Esophagus mucosa (tissue), 1 donor: Measurements from ENCODE around the gene ALDH1A1. TPM values are rescaled to one million over a fixed set of nuclear protein-coding genes. Genes with fewer than 3 reads are reported as not detected.
A peak's percentile ranks its signal among the peaks of the same experiment; 100 is the strongest.

Source experiments
- ATAC-seq: fragments of 200-7000 bp; cut with Tn5 transposase; one replicate; pipeline ENCODE4 v1.9.1; 2020
- total RNA-seq: library from RNA; stranded (reverse); gene quantifications from one replicate; pipeline ENCODE4 v1.2.4, GENCODE V29; 2023
- donor health status: DM: yes; HTN: yes; CAD: no.

Gene ALDH1A1
- total RNA-seq, result 3.3 TPM

DNA sequence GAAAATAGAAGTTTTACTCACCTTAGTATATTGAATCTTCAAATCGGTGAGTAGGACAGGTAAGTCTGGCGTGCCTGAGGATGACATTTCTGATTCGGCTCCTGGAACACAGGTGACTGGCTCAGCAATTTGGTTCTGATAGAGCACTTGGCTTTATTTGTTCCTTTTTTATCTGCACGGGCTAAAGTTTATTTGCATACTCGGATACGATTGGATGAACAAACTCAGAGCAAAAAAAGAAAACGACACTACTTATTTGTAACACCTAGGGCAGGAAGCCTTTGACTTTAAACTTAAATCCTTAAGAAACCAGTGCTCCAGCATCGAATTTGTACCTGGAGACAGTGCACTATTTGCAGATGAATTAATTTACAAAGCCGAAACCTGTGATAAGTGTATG, at the start of gene ALDH1A1:
TSS of gene ALDH1A1 (minus strand) at position 140 of the 400 bp plus-strand sequence. CDS start at position 87, 53 bp downstream.
- ATAC-seq, result peak; percentile 54

DNA sequence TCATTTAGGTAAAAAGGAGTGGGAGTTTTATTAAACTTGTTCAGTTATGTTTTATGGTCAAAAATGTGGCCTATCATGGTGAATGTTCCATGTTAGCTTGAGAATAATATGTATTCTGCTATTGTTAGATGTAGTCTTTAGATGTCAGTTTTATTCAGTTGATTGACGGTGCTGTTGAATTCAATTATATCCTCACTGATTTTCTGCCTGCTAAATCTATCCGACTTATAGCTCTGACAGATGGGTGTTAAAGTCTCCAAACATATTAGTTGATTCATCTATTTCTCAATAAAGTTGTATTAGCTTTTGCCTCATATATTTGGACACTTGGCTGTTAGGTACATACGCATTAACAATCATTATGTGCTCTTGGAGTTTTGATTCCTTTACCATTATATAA, 49.0 kb upstream of the ALDH1A1 start:
- no peak for ATAC-seq

DNA sequence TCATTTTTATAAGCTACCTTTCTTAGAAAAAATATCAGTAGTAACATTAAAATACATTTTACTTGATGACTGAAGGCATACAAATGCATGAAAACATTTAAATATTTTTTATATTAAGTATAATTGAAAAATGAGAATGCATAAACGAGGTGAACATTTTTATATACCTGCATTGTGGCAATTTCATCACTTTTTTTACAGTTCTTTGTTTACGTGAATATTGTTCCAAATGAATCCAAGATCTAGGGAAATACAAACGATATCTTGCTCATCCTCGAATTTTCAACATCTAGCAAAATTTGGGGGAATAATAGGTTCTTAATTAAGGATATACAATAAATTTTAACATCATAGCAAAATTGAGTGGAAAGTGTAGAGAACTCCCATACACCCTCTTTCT, 45.5 kb upstream of the ALDH1A1 start:
- no peak for ATAC-seq

DNA sequence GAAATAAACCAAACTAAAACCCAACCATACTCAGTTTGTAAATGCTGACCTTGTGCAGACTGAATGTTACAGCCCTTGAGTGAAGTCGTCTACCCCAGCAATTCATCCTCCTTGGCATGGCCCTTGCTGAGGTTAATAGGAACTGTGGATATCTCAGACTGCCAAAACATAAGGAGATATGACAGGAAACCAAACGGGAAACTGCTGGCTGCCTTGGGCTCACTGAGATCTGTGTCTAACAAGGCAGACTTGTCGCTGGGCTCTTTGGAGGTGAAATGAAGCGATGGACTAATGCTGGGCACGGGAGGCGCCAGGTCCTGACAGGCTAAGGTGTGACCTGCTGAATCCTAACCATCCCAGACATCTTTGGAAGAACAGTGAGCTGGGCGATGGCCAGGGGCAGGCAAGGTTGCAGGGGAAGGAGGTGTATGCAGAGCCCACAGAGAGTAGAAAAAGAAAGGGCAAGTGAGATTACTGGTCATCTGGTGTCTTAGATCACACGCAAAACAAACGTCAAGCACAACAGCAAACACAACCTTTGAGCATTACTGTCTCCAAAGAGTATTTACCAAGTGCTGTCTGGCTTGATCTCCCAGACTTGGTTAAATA, 44.6 kb upstream of the ALDH1A1 start:
- ATAC-seq, result no peak

DNA sequence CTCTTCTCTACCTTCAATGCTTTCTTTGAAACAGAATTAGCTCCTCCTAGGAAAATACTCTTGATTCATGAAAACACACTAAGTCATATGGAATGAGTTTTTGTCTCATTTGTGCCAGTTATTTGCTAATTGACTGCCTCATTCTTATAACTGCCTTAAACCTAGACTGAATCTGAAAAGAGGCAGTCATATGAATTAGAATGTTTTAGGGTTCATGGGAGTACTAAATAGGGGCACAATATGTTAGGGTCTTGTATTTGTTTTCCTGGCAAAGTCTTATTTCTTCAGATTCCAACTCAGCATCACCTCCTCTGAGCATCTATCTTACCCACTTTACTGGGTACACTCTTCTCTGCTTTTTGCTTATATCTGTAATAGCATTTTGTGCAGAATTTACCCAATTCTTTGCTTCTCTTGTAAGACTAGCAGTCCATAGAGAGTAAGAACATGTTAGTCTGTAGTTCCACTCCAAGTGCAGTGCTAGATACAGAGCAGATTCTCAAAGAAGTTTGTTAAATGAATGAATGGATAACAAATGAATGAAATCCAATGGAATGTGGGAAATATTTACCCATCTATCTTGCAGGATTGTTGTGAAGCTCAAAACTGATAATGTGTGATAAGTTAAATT, 43.9 kb upstream of the ALDH1A1 start:
- no peak for ATAC-seq

DNA sequence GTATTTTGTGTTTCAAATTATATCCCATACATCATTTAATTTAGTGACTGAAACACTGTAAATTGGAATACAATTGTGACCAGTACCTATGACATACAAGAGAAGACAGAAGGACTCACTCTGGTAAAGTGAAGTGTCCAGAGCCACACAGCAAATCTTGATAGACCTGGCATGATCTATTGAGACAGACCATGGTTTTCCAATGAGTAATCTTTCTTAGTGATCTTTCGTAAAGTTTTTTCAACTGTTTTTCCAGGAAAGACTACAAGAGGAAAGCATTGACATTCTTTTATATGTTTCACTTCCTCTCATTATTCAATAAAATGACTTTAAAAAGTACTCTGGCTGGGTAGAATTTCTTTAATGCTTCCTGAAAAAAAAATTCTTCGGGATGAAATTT, 43.3 kb upstream of the ALDH1A1 start:
- no peak for ATAC-seq

DNA sequence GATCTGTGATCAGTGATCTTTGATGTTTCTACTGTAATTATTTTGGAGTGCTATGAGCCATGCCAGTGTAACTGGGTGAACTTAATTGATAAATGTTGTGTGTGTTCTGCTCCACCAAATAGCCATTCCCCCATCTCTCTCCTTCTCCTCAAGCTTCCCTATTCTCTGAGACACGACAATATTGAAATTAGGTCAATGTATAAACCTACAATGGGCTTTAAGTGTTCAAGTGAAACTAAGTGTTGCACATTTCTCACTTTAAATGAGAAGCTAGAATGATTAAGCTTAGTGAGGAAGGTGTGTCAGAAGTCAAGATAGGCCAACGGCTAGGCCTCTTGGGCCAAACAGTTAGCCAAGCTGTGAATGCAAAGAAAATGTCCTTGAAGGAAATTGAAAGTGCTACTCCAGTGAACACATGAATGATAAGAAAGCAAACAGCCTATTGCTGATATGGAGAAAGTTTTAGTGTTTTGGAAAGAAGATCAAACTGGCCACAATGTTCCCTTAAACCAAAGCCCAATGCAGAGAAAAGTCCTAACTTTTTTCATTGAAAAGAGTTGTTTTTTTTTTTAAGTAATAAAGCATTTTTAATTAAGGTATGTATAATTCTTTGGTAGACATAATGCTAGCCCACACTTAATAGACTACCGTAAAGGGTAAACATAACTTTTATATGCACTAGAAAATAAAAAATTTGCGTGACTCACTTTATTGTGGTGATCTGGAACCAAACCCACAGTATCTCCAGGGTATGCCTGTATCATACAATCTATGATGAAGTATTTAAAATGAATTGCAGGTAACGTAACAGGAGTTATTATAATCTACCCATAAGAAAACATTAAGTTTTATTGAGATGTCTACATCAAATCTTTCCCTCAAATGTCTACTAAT, 42.5 kb upstream of the ALDH1A1 start:
- no peak for ATAC-seq

DNA sequence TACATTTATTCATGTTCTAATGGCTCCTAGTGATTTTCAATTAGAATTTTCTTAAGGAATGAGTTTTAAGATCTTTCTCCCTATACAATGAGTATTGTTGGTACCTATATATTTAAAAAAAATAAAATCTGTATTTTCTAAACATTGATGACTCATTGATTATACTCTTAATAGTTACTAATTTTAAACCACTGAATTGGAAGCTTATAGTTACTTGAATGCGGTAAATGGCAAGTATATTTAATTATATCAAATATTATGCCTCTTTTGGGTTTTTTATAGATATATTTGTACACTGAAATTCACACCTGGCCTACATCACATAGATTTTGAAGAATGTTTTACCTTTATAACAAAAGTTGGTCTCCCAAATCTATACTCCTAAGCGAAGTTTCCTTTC, 38.9 kb upstream of the ALDH1A1 start:
- ATAC-seq, result no peak

DNA sequence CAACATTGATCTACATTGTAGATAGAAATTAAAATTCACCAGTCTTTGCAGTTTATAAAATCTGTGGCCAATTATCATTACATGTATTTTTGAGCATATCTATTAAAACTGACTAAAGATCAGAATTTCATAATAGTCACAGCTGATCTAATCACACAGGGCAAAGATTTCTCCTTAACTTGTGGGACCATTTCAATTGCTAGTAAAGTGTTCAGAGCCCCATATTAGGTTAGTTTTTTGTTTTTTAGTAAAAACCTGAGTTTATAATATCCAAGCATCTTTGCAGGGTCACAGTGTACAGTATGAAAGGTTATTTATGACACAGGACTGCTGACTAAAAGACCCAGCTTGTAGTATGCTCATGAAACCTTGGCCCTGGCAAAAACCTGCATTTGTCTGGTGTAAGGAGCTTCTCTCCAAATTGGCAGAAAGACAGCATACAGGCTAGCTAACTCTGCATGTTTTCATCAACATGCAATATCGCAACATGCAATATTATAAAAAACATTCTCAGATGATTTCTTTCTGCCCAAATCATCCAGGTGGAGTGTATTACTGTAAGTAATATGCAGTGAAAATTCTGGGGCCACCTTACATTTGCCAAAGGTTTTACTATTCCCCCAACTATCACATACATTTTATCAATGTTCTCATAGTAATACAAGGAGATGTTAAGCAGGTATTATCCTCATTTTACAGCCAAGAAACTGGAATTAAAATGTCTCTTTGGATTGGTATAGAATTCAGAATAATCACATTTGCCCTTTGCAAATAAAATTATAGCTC, 37.7 kb upstream of the ALDH1A1 start:
- ATAC-seq, result no peak

DNA sequence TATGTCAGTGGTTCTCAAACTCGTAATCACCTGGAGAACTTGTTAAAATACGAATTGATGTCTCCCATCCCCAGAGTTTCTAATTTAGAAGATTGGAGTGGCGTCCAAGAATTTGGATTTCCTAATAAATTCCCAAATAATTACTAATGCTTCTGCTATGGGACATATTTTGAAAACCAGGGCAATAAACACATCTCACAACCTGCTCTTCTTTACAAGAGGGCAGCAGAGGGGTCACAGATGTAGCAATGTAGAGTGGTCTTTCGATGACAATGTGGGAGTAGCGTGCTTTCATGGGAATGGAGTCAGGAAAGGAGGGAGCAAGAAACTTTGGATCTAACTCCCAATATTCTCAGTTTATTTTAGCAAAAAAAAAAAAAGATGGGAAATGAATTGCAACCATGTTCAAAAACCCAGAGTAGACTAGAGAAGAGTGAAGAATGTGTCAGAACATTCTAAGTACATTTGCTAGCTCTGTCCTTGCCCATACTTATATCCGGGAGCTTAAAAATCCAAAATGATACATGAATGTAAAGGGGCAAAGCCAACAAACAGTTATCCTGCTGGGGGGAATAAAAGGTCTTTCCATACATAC, 33.8 kb upstream of the ALDH1A1 start:
- ATAC-seq, result no peak

DNA sequence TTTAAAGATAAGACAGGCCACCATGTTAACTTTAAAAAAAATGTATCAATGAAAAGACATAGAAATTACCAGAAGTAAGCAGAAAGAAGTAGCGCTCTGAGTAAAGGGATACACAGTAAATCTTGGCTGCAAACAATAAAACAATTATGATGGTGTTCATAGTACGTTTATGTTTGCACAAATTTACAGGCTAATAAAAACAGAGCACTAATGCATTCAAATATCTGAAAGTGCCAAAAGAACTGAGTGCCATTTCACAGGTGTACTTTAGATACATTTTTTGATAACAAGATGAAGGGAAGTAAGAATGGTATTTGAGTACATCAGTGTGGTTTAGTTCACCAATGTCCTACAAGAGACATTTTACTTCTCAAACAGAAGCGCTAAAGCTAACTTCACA, 32.9 kb upstream of the ALDH1A1 start:
- ATAC-seq, result no peak

DNA sequence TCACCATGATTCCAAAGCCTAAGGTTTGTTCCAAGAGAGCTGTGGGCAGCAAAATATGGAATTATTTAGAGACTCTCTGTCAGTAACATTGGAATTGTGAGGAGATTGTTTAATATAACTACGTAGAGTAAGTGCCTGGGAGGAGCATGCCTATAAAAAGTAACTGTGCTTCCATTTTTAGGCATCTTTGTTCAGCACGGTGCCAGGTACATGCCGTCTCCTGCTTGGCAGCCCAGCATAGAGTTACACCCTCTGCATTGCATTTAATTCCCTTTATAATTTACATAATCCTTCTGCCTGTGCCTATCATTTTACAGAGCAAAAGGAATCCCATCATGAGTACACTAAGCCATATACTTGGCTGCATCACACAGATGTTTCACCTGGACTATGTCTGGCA, 32.1 kb upstream of the ALDH1A1 start:
- peak; percentile 66 for ATAC-seq

DNA sequence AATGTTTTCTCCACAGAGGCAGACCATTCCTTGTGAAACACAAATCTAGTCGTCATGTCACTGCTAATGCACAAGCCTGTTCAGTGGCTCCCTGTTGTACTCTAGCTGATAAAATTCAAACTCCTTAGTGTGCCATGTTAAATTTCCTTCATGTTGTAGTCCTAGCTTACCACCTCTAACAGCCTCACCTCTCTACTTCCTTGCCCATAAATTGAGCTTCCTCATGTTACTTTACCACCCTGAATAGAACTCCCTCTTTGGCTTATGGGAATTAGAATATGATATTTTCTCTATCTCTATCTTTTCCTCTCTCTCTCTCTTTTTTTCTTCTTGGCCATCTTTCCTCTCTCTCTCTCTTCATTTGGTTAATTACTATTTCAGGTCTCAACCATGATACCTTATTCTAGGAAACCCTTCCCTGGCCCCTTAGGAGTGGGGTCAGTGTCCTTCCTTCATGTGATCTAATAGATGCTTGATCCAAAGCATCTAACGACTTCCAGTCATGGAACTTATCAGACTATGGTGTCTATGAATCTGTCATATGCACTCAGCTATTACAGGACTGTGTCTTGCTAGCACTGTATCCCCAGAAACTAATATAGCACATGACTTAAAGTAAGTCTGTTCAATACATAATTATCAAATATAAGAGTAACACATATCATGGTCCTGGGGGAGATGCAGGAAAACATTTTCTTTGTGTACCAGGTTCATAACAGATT, 31.5 kb upstream of the ALDH1A1 start:
- ATAC-seq, result no peak

DNA sequence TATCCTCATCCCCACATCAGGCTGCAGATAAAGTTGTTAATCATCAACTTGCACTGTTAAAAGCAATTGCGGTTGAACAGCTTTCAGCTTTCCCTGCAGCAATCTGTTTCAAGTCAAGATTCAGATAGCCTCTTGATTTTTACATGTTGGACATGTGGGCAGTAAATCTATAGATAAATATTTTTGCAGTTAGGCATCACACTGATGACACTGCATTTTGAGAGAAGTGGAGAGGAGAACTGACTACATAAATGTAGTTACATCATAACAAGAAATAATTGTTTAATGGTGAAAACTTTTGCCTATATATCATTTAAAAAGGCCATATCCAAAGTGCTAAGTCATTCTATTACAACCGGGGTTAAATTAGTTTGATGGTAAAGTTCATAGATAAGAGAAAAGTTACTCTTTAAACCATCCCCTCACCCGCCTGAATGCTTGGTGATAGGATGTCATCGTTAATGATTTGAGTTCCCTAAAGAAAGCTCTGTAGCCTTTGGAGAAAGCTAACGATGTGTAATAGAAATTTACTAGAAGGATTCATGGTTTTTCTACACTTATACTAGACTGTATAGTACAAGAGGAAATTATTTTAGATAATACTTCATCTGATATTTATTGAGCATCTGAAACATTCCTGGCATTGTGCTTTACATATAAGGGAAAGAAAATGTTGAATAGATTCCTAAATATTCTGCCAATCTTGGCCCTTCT, 30.8 kb upstream of the ALDH1A1 start:
- ATAC-seq, result no peak

DNA sequence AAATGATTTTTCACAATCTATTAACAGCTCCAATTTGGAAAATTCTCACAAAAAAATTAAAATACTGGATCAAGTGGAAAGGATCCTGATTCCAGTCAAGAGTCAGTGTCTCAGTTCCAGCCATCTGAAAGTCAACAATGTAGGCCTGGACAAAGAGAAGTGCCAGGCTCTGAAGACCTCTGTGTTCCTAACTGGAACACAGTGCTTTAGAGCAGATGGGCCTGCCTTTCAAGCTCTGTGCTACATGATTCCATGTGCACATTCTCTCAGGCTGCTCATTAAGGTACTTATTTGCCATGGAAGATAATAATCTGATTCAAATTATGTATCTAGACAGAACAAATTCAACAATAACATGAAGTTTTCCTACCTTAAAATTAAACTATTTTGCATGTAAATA, 30.2 kb upstream of the ALDH1A1 start:
- ATAC-seq, result no peak

DNA sequence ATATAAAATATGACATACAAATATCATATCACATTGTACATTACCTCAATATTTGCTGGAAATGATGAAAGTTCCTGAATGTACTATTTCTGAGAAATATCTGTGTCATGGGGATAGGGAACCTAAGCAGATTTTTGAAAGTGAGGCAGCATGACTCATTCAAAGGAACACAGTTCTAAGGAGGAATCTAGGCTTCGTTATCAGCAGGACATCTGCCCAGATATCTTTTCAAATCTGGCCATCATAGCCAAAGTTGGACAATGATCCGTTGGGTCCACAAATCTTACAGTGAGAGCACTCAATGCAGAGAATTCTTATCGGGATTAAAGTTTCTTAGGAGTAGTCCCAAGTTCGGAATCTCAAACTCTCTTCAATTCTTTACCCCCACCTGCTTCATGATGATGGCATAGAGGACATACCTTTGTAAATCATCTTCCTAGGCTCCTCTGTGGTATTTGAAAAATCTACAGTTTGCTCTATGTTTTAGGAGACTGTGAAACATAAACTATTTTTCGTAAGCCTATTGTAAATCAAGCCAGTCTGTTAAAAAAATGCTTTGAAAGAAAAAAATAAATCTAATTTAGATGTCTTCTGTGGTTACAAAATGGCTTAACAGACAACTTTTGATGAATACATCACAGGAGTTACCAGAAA, 29.4 kb upstream of the ALDH1A1 start:
- no peak for ATAC-seq

DNA sequence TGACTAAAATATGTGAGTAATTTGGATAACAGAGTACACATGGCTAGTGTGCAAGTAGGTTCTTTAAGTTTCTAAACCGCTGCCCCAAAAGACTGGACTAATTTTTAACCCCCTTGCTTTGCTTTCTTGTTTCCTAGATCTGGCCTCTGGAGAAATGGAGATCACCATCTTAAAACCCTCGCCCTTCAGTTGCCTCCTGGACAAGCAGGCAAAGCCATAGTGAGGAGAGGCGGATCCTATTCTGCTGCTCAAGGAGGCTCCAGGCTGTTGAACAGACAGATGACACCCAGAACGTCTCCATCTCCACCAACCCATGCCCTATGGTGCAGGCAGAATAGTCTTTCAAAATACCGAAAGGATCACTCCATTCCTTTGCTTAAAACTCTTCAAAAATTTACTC, 28.6 kb upstream of the ALDH1A1 start:
- no peak for ATAC-seq

DNA sequence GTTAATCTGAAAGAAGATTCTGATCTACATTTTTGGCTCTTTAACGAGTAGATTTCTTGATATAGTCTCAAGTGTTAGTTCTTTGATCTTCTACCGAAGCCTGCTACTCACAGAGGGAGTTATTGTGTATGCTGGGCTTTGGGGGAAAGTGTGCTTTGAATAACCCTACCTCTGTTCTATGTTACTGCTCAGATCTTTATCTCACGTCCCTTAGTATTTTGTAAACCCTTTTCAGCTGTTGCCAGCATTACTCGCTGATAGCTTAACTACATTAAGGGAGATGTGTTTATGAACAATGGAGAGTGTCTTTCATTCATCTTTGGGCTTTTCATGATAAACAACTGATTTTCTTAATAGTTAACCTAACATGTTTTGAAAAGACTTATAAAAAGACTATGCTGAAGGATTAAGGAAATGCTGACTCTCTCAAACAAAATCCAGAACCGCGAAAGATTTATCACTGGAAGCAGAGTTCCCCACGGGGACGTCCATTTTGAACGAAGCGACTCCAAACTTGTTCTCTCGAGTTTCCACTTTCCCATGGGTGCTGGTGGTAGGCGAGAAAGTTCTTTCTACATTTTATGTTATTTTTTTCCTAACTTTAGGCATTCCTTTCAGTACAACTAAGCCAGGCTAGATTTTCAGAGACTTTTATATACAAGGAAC, 27.9 kb upstream of the ALDH1A1 start:
- no peak for ATAC-seq

DNA sequence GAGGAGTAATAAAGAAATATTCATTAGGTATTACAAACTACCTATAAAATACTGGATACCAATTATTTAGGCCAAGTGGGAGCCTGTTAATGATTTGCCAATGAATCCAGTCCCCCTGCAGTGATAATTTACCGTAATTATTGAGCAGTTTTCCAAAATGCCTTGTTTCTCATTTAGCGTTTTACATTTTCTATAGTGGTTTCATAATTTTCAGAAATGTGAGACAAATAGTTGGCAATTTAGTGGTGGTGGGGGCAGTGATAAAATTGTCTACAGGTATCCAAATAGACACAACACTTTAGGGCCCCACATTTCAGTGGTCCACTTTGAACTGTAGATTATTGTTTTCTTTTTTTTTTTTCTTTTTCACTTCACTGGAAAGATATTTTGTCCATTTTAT, 27.3 kb upstream of the ALDH1A1 start:
- ATAC-seq, result no peak
